Vagina (tissue), 2 donors: ENCODE results near the gene DIP2A.

Source experiments
- POLR2A ChIP-seq, 2 donors: fragments of 450-650 bp; IDR thresholded peaks; one replicate each; pipeline ENCODE4 v1.6.1; 2017; ENCODE audit warnings: antibody characterized with exemption in 2 of 2, mild to moderate bottlenecking in 2 of 2, moderate library complexity in 2 of 2
- TF ChIP-seq, protein P1 (sequence below), 3 experiments: fragments of 450-650 bp in 2 of 3; fragments of 200-600 bp in 1 of 3; sonication (generic) in 1 of 3; IDR thresholded peaks; one replicate each; pipeline ENCODE4 v1.5.1; 2017 to 2019; ENCODE audit warnings: antibody characterized with exemption in 3 of 3, mild to moderate bottlenecking in 2 of 3, moderate library complexity in 2 of 3

DNA sequence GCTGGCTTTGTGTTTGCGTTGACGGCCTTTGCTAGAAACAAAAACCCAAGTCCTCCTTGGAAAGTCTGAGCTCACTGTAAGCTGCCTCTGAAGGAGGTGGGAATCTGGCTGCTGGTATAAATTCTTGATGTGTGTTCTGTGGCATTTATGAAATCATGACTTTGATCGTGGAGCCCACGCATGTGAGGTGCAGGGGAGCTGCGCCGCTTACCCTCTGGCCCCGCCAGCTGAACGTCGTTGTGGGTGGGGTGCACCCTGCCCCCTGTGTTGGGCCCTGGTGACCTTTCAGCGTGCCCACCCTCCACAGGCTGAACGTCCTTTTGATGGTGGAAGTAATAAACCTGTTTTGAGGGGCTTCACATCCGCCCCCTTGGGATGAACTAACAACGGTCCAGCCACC, 21.2 kb upstream of the DIP2A start:
- TF ChIP-seq POLR2A (IDR thresholded peaks at IDR 0.05): no peak
- TF ChIP-seq, protein P1, sequence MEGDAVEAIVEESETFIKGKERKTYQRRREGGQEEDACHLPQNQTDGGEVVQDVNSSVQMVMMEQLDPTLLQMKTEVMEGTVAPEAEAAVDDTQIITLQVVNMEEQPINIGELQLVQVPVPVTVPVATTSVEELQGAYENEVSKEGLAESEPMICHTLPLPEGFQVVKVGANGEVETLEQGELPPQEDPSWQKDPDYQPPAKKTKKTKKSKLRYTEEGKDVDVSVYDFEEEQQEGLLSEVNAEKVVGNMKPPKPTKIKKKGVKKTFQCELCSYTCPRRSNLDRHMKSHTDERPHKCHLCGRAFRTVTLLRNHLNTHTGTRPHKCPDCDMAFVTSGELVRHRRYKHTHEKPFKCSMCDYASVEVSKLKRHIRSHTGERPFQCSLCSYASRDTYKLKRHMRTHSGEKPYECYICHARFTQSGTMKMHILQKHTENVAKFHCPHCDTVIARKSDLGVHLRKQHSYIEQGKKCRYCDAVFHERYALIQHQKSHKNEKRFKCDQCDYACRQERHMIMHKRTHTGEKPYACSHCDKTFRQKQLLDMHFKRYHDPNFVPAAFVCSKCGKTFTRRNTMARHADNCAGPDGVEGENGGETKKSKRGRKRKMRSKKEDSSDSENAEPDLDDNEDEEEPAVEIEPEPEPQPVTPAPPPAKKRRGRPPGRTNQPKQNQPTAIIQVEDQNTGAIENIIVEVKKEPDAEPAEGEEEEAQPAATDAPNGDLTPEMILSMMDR (IDR thresholded peaks at IDR 0.05): no peak
